OCI-LY1 (cell line): ENCODE measurements around the gene LCOR.

Source experiments
- H2AFZ ChIP-seq: fragments of 200-600 bp; sonication (generic), shearing (Covaris generic); 2 replicates; pipeline ENCODE4 v1.6.0; 2014; ENCODE audit warnings: antibody characterized with exemption, mild to moderate bottlenecking, low read length
- H3F3A ChIP-seq: fragments of 200-600 bp; sonication (generic), shearing (Covaris generic); 2 replicates; pipeline ENCODE4 v1.6.0; 2014; ENCODE audit warnings: mild to moderate bottlenecking, antibody characterized with exemption, low read length, moderate library complexity; ENCODE audit not compliant: insufficient read depth
- H3K27ac ChIP-seq: fragments of 200-600 bp; sonication (generic); 2 replicates; pipeline ENCODE4 v1.5.1; 2014; ENCODE audit warnings: low read length, mixed run types, mild to moderate bottlenecking, low read depth; ENCODE audit not compliant: poor library complexity, severe bottlenecking
- H3K27me3 ChIP-seq: fragments of 200-600 bp; sonication (generic); 2 replicates; pipeline ENCODE4 v1.6.0; 2014; ENCODE audit warnings: antibody characterized with exemption, mild to moderate bottlenecking, low read length, moderate library complexity; ENCODE audit not compliant: insufficient read depth
- H3K36me3 ChIP-seq: fragments of 200-600 bp; sonication (generic); 2 replicates; pipeline ENCODE4 v1.6.1; 2014; ENCODE audit warnings: mild to moderate bottlenecking, antibody characterized with exemption, low read length, moderate library complexity, mixed read lengths; ENCODE audit not compliant: insufficient read depth
- H3K4me1 ChIP-seq: fragments of 200-600 bp; sonication (generic); 2 replicates; pipeline ENCODE4 v1.5.1; 2014; ENCODE audit warnings: mild to moderate bottlenecking, low read length, moderate library complexity; ENCODE audit not compliant: insufficient read depth, severe bottlenecking
- H3K4me2 ChIP-seq: fragments of 200-600 bp; sonication (generic), shearing (Covaris generic); 2 replicates; pipeline ENCODE4 v1.6.1; 2014; ENCODE audit warnings: low read length
- H3K4me3 ChIP-seq: fragments of 200-600 bp; sonication (generic); 2 replicates; pipeline ENCODE4 v1.5.1; 2014; ENCODE audit warnings: low read length, low read depth, mild to moderate bottlenecking, mixed read lengths; ENCODE audit not compliant: poor library complexity, severe bottlenecking
- H3K79me2 ChIP-seq: fragments of 200-600 bp; shearing (Covaris generic); 2 replicates; pipeline ENCODE4 v1.6.1; 2016; ENCODE audit warnings: mixed run types, low read length, mixed read lengths; ENCODE audit not compliant: insufficient read depth
- H3K9ac ChIP-seq: fragments of 200-600 bp; sonication (generic), shearing (Covaris generic); 2 replicates; pipeline ENCODE4 v1.6.1; 2014; ENCODE audit warnings: mild to moderate bottlenecking, low read length, mixed read lengths
- H3K9me2 ChIP-seq: fragments of 200-600 bp; sonication (generic), shearing (Covaris generic); 2 replicates; pipeline ENCODE4 v1.6.1; 2014; ENCODE audit warnings: low read depth, mild to moderate bottlenecking, low read length, mixed read lengths
- H3K9me3 ChIP-seq: fragments of 200-600 bp; shearing (Covaris generic); 2 replicates; pipeline ENCODE4 v1.6.1; 2014; ENCODE audit warnings: low read length, mixed read lengths
- H4K20me1 ChIP-seq: fragments of 200-600 bp; sonication (generic), shearing (Covaris generic); 2 replicates; pipeline ENCODE4 v1.6.0; 2016; ENCODE audit warnings: mild to moderate bottlenecking, low read length; ENCODE audit not compliant: insufficient read depth
- CTCF ChIP-seq: fragments of 200-600 bp; sonication (generic), shearing (Covaris generic); IDR thresholded peaks from 2 replicates; pipeline ENCODE4 v1.5.1; 2017; ENCODE audit warnings: mild to moderate bottlenecking, antibody characterized with exemption, low read length, moderate library complexity, mixed read lengths
- EZH2 ChIP-seq: fragments of 200-600 bp; sonication (generic), shearing (Covaris generic); IDR thresholded peaks from 2 replicates; pipeline ENCODE4 v1.8.0; 2017; ENCODE audit warnings: borderline replicate concordance, mixed run types, mild to moderate bottlenecking, antibody characterized with exemption, low read length, moderate library complexity, mixed read lengths

LCOR gene

DNA sequence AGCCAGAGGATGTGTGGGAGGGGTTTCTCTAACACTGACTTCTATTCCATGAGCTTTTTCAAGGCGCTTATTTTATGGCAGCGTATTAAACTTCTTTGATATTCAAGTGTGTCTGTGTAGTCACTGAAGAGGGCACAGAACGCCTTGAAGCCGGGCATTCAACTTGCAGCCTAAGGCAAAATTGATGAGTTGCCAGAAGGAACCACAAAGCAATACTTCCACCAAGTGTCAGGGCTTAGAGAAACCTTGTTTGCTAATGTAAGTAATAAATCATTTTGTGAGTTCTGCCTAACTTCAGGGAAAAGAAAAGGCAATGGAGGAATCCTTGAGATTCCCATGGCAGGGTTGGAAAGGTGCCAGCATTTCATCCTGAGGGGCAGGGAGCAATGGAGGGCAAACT lies 163.8 kb downstream of the LCOR start:
- TF ChIP-seq EZH2: no peak
- TF ChIP-seq CTCF: no peak
- no peaks in the 10 kb centered on the region for H3K9me2 ChIP-seq
- no peak overlapping the region for H3K27ac ChIP-seq
- H3K27me3 ChIP-seq: no peaks in the 10 kb centered on the region
- no peaks in the 10 kb centered on the region for H3F3A ChIP-seq
- no peak overlapping the region for H3K4me2 ChIP-seq
- H4K20me1 ChIP-seq: no peaks in the 10 kb centered on the region
- H3K9ac ChIP-seq: no peak overlapping the region
- no peaks in the 10 kb centered on the region for H3K36me3 ChIP-seq
- H2AFZ ChIP-seq: no peak overlapping the region
- no peak overlapping the region for H3K4me3 ChIP-seq
- no peaks in the 10 kb centered on the region for H3K79me2 ChIP-seq
- H3K9me3 ChIP-seq: no peaks in the 10 kb centered on the region
- H3K4me1 ChIP-seq: no peaks in the 10 kb centered on the region

DNA sequence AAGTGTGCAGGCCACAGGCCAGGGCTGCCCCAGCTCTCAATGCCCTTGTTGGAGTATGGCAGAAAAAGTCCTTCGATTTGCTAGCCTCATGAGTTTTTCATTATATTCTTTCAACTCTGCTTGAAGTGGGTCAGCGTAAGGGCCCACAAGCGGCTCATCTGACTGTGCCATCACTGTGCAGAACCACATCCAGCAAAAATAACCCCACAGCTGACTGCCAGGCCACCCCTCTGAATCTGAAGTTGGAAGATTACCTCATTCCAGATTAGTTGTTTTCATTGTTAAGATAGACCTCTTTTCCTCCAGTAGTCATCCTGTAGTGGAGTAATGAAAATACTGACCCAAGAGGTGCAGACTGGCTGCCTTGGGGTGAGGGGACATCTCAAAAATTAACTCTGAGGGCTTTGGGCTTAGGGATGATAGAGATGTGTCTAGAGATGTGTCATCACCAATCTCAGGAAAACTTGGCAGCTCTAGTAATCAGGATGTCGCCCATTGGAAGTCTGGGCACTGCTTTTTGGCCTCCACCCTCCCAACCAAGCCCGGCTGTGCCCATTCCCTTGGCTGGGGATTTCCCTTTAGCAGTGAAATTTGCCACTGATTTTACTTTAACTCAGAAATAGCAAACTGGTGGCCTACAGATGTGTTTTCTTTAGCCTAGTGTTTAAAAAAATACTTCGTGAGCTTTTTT lies 164.3 kb downstream of the LCOR start:
- H3K79me2 ChIP-seq: no peaks in the 10 kb centered on the region
- H3F3A ChIP-seq: no peaks in the 10 kb centered on the region
- H3K27me3 ChIP-seq: no peaks in the 10 kb centered on the region
- H3K27ac ChIP-seq: no peak overlapping the region
- H3K9me2 ChIP-seq: no peaks in the 10 kb centered on the region
- H3K4me3 ChIP-seq: no peak overlapping the region
- H3K4me2 ChIP-seq: no peak overlapping the region
- TF ChIP-seq EZH2 (no peak), CTCF (no peak)
- H3K9ac ChIP-seq: no peak overlapping the region
- H2AFZ ChIP-seq: no peak overlapping the region
- no peaks in the 10 kb centered on the region for H3K36me3 ChIP-seq
- no peaks in the 10 kb centered on the region for H3K4me1 ChIP-seq
- no peaks in the 10 kb centered on the region for H4K20me1 ChIP-seq
- H3K9me3 ChIP-seq: no peaks in the 10 kb centered on the region

- Histone ChIP-seq H3K79me2 (no peaks in the 10 kb centered on the region), H3K27me3 (no peaks in the 10 kb centered on the region), H3F3A (no peaks in the 10 kb centered on the region), H3K9ac (no peak overlapping the region), H3K27ac (no peak overlapping the region), H3K4me1 (no peaks in the 10 kb centered on the region), H2AFZ (no peak overlapping the region), H3K36me3 (no peaks in the 10 kb centered on the region), H3K4me2 (no peak overlapping the region), H3K4me3 (no peak overlapping the region), H3K9me3 (no peaks in the 10 kb centered on the region), H4K20me1 (no peaks in the 10 kb centered on the region), H3K9me2 (no peaks in the 10 kb centered on the region)
- TF ChIP-seq CTCF: no peak
- no peak for TF ChIP-seq EZH2
These were observed 166.3 kb downstream of the LCOR start for GRCh38 chr10:96998329-96998888.
